ENCODE results near the gene TLCD3B. TPM values are rescaled to one million over a fixed set of nuclear protein-coding genes. Genes with fewer than 3 reads are reported as not detected.
A peak's percentile ranks its signal among the peaks of the same experiment; 100 is the strongest.

The TLCD3B gene
- total RNA-seq, 1 experiment from 2014 or later = 1.3 TPM

- peak; percentile 29 for DNase-seq (ENCODE audit: low spot score)
- in situ Hi-C loops (cut with HindIII; ENCODE audit: low sequenced_read_pairs) = no loop called here
These were observed 20.9 kb downstream of the TLCD3B start for GRCh38 chr16:30009990-30010843.

DNA sequence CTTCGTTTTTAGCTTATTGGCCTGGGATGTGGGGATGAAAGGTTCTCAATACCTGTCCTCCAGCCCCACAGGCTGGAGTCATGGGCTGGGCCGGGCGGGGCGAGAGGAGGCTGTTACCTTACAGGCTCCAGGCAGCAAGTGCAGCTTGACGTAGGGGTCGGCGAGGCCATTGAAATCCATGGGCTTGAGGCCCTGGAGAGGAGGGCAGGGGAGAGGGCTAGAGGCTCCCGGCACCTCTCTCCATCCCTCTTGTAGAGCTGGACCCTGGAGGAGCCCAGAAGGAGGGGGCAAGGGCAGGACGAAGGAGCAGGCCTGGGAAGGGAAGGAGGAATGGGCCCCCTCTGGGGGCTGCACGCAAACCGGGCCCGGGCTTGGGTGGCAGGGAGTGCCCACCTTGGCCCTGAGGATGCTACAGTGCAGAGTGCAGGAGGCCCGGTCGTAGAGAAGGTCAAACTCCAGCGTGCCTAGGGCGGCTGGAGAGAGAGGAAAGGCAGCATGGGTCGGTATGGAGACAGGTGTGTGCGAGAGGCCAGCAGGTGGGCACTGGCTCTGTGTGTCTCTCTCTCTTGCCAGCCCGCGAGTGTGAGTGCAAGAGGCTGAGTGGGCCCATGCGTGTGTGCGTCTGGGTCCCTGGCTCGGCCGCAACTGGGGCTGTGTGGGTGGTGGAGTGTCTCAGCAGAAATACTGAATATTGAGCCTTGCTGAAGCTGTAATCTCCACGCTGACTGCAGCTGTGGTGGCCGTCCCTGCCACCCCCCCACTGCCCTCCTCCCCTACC lies 21.8 kb downstream of the TLCD3B start:
- DNase-seq (ENCODE audit: low spot score) = peak; percentile 41
- in situ Hi-C loops (cut with HindIII; ENCODE audit: low sequenced_read_pairs) = no loop called here

- in situ Hi-C loops (cut with HindIII; ENCODE audit: low sequenced_read_pairs) = no loop called here
- DNase-seq (ENCODE audit: low spot score) = no peak
These were observed 23.6 kb downstream of the TLCD3B start for GRCh38 chr16:30007378-30007895.

- in situ Hi-C loops (cut with HindIII; ENCODE audit: low sequenced_read_pairs) = no loop called here
- DNase-seq (ENCODE audit: low spot score) = no peak
These were observed 24.3 kb downstream of the TLCD3B start for GRCh38 chr16:30006659-30007377.

DNA sequence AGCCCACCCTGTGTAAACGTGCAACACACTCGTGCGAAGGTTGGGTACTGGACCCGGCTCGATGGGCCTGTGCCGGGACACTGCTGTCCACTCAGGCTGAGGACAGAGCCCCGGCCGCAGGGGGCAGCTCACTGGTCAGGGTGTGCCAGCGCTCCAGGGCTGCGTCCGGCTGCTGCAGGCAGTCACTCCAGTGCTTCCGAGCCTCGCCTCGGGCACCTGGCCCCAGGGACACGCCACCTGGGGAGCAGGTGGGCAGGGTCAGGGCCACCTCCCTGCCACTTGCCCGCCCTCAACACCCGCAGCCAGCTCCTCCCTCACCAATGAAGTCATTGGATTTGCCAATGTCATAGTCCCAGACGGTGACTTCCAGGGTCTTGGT lies 25.0 kb downstream of the TLCD3B start:
- in situ Hi-C loops (cut with HindIII; ENCODE audit: low sequenced_read_pairs) = no loop called here
- DNase-seq (ENCODE audit: low spot score) = no peak

DNA sequence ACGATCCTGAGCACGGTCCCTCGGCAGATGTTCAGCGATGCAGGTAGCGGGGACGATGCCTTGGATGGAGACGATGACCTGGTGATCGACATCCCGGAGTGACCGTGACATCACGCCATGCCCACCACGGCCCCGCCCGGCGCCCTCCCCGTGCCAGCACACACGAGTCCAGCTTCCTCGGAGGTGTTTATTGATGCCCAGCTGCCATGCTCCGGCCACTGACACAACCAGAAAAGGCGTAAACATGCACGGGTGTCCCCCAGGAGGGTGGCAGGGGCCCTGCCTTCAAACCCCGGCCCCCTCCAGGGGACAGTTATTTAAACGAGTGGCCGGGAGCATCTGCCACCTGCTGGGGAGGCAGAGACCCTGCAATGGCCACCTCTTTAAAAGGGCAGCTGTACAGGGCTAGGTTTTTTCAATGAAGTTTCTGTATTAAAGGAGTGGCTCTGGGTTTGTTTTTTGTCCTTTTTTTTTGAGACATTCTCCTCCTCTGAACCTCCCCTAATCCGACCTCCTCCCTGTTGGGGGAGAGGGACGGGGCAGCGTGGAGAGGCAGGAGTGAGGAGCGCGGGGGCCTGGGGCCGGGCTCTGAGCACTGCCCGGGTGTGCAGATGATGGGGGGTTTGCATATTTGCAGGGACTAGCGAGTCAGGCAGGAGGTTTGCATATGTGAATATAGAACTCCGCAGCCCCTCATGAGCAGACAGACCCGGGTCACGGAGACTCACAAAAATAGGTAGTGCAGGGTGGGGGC lies 25.6 kb downstream of the TLCD3B start:
- in situ Hi-C loops (cut with HindIII; ENCODE audit: low sequenced_read_pairs) = no loop called here
- peak; percentile 34 for DNase-seq (ENCODE audit: low spot score)

DNA sequence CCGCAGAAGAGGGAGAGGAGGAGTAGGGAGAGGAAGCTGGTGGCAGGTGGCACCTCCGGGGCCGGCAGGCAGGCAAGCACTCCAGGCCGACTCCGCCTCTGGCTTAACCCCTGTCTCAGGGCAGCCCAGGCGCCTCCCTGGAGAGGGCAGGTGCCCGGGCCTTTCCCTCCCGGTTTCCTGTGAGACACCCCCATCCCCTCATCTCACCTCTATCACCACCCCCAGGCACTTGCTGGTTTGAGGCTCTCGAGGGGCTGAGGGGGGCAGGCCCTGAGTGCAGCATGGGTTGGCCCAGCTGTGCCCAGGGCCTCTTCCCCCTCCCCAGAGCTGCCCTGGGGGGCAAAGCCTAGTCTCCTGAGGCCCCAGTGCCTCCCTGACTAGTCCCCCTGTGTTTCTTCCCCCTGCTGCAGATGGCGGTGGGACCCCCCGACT lies 26.2 kb downstream of the TLCD3B start:
- in situ Hi-C loops (cut with HindIII; ENCODE audit: low sequenced_read_pairs) = no loop called here

DNA sequence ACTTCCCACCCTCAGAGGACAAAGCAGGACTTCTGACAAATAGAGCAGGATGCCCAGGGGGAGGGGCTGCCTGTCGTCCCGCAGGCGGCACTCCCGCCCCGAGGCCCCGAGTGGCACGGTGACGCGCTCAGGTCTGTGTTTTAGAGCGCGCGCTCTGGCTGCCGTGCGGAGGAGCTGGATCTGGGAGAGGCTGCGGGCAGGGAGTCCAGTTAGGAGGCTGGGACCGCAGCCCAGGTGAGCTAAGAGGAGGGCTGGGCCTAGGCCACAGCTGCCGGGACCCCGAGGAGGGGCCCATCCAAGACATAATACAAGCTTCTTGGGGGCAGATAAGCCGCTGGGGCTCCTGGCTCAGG lies 26.7 kb downstream of the TLCD3B start:
- in situ Hi-C loops (cut with HindIII; ENCODE audit: low sequenced_read_pairs) = no loop called here
- peak; percentile 47 for DNase-seq (ENCODE audit: low spot score)

More for the DNA sequence above, 26.2 kb downstream of the TLCD3B start:
- DNase-seq (ENCODE audit: low spot score) = peak; percentile 41

DNA sequence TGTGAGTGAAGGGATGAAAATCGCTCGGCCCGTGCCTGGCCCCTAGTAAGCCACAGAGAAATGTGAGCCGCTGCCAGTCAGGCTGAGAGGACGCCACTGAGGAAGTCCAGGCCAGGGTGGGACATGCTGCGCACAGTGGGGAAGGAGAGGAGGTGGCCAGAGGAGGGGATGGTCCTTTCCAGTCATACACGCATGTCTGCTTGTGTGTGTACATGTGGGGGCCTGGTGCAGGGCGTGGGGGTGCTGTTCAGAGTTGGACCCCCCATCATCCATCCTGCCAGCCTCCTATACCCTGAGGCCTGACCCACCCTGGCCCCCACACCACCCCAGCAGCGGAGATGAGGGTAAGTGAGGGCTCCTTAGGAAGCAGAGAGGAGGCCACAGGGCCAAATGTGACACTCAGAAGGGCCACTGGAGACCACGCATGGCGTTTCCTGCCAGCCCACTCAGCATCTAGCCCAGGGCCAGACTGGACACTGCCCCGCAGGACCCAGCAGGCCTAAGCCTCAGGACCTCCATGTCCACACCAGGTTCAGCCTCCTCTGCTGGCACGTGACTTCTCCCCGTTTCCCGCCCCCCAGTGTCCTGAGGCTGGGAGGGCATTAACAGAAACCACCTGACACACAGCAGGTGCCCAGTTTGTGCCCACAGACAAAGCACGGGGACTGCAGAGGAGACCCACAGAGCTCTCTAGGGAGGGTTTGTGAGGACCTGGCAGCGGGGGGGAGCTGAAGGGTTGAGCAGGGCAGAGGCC lies 27.2 kb downstream of the TLCD3B start:
- no peak for DNase-seq (ENCODE audit: low spot score)
- in situ Hi-C loops (cut with HindIII; ENCODE audit: low sequenced_read_pairs) = no loop called here

GRCh38 chr16:30002614-30003346 lies 28.3 kb downstream of the TLCD3B start:
- in situ Hi-C loops (cut with HindIII; ENCODE audit: low sequenced_read_pairs) = no loop called here
- no peak for DNase-seq (ENCODE audit: low spot score)

DNA sequence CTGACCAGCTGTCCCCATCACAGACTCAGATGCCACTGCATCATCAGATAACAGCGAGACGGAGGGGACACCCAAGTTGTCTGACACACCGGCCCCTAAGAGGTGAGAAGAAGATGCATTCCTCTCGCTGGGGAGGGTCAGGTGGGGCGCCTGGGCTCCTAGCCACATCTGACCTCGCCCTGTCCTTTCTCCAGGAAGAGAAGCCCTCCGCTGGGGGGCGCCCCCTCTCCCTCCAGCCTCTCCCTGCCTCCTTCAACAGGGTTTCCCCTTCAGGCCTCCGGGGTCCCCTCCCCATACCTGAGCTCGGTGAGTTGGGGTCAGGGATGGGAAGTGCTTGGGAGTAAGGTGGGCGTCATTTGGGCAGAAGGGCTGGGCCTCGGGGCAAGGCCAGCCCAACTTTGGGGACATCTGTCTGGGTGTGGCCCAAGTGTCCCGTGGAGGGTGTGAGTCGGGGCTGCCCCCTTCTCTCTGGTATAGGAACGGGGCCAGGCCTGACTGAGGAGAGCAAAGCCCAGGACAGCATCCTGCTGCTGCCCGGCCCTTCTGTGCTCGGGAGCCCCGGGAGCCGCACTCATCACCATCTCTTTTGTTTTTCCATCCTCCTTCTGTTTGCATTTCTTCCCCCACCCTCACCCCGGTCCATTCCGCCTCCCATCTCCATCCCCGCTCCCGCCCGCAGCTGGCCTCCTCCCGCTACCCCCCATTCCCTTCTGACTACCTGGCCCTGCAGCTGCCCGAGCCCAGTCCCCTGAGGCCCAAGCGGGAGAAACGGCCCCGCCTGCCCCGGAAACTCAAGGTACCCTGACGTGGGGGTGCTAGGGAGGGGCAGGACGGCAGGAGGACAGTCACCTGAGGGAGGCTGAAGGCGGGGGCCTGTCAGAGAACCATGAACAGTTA lies 30.1 kb downstream of the TLCD3B start:
- DNase-seq (ENCODE audit: low spot score) = no peak
- in situ Hi-C loops (cut with HindIII; ENCODE audit: low sequenced_read_pairs) = no loop called here

DNA sequence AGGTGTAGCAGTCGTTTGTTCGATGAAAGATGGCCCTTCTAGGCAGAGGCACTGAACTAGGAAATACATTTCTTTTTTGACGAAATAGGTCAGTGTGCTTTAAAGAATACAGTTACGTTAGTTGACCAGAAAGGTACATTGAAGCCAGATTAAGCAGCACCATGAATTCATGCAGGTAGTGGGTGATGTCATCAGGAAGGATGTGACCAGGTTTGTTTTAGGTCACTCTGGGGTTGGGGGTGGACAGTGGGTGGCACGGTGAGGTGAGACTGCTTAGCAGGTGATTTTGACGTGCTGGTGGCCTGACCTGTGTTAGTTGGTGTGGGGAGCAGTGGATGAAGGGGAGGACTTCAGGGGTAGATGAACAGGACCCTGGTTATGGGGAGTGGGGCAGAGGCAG lies 31.5 kb downstream of the TLCD3B start:
- no peak for DNase-seq (ENCODE audit: low spot score)
- in situ Hi-C loops (cut with HindIII; ENCODE audit: low sequenced_read_pairs) = no loop called here

DNA sequence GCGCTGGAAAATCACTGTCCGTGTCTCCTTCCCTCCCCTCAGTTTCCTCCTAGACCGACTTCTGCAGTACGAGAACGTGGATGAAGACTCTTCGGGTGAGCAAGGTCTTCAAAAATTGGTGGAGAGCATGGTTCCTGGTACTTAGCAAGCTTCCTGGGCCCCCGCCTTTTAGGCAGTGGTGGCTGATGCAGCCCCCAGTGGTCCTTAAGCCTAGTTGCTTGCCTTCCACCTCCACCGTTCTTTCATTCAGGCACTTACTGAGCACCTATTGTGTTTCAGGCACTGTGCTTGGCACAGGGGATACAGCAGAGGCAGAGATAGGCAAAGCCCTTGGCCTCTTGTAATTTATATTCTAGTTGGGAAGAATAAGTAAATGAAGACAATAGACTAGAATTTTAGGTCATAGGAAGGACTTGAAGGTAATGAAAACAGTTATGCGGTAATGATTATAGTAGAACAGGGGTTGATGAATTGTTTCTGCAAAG lies 34.3 kb downstream of the TLCD3B start:
- in situ Hi-C loops (cut with HindIII; ENCODE audit: low sequenced_read_pairs) = no loop called here
- DNase-seq (ENCODE audit: low spot score) = no peak

GRCh38 chr16:29995911-29996765 lies 34.9 kb downstream of the TLCD3B start, which contains the start of gene INO80E:
Gene INO80E, plus strand, starts transcription at chr16:29996241. Its CDS starts 70 bp downstream, at chr16:29996311.
- peak; percentile 97 for DNase-seq (ENCODE audit: low spot score)
- in situ Hi-C loops (cut with HindIII; ENCODE audit: low sequenced_read_pairs) = no loop called here

DNA sequence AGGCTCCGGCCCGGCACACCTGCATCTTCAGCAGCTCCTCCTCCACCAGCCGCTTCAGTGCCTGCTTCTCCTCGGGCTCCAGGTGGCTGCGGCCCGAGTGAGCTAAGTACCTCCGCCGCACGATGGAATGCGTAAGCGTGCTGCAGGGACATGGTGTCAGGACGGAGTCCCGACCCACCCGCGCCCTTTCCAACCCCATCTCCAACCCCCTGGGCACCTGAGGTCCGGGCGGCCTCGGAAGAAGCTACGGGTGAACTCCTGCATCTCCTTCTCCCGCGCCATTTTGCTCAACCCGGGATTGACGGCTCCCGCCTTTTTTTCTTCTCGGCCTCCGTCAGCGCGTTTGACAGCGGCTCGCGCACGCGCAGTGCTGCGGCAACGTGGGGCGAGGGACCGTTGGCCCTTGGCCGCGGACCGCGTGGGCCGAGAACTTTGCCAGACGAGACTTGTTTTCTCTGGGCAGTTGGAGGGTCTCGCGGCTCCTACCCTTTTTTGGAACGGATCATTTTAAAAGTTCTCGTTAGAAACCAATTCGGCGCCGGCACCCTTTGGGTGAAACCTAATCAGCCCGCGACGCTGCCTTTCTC lies 35.7 kb downstream of the TLCD3B start, which contains the start of gene HIRIP3:
Gene HIRIP3 (minus strand): TSS at position 294 of the 587 bp plus-strand sequence. CDS start 12 bp downstream, at position 282.
- peak; percentile 84 for DNase-seq (ENCODE audit: low spot score)
- in situ Hi-C loops (cut with HindIII; ENCODE audit: low sequenced_read_pairs) = no loop called here

All from G401 (cell line).